ENCODE measurements around the gene PSEN1.

The PSEN1 gene

GRCh38 chr14:73217411-73217810 is 81.1 kb downstream of the PSEN1 start:
- DNase-seq (ENCODE audit: low read depth in 3 of 3), result no peak

- no peak for DNase-seq (ENCODE audit: low read depth in 3 of 3)
Observed at GRCh38 chr14:73220061-73220460, 83.8 kb downstream of the PSEN1 start.

GRCh38 chr14:73220634-73221033 is 84.3 kb downstream of the PSEN1 start:
- no peak for DNase-seq (ENCODE audit: low read depth in 3 of 3)

- no peak for DNase-seq (ENCODE audit: low read depth in 3 of 3)
Observed at GRCh38 chr14:73221945-73222344, 85.6 kb downstream of the PSEN1 start.

DNA sequence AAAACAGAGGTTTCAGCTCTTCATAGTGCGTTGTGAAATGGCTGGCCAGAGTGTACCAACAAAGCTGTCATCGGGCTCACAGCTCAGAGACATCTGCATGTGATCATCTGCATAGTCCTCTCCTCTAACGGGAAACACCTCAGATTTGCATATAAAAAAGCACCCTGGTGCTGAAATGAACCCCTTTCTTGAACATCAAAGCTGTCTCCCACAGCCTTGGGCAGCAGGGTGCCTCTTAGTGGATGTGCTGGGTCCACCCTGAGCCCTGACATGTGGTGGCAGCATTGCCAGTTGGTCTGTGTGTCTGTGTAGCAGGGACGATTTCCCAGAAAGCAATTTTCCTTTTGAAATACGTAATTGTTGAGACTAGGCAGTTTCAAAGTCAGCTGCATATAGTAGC is 86.7 kb downstream of the PSEN1 start:
- no peak for DNase-seq (ENCODE audit: low read depth in 3 of 3)

DNA sequence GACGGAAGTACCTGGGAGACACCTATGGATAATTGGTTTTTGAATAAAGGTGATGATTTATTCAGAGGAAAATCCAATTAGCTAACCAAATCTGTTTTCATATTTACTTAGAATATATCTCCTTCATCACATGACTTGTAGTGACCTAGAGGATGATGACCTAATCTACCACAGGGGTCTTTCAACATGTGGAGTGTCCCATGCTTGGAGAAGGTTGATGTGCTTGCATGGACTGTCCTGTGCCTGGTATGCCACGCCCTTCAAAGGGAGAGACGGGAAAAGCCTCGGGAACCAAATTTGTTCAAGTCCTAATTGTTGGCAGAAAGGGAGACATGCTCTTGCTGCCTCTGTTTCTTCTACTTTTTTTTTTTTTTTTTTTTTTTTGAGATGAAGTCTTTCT is 89.2 kb downstream of the PSEN1 start:
- DNase-seq (ENCODE audit: low read depth in 3 of 3), result no peak

DNA sequence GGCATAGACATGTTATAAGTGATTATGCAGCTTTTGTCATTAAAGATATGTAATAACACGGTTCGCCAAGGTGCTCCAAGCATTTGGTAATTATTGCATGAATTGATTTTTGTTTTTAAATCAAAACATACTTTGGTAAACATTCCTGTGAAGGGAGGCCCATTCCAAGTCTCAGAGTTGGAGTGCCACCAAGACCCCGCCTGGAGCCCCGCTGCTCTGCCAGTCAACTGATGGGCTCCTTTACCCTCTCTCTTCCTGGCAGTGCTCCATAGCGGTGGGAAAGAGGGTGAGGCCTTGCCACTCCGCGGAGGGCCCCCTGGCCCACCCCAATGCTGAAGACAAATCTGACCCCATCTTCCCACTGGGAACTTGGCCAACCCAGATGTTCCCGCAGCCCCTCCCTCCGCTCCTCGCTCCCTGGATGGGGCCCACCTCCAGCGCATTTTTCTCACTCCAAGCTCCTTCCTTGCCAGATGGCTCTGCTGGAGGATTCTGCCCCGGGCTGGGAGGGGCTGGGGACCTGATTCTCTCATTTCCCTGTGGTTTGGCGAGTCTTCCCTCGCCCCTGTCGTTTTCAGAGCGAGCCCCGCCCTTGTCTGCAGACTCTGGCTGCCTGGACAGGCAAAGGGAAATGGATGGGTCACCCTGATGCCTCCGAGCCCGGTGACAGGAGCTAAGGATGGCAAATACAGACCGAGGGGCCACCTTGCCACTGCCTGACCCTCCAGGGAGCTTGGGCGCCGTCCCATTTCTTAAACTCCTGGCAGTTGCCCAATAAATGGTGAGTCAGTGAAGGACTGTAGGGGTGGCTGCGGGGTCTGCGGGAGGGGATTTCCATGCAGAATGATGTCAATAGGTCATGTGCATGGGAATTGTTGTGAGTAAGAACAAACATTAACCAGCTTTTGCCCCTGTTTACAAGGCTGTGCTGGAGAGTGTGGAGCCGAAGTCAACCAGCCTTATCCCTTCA is 91.8 kb downstream of the PSEN1 start:
- no peak for DNase-seq (ENCODE audit: low read depth in 3 of 3)

GRCh38 chr14:73230051-73230450 is 93.7 kb downstream of the PSEN1 start:
- no peak for DNase-seq (ENCODE audit: low read depth in 3 of 3)

DNA sequence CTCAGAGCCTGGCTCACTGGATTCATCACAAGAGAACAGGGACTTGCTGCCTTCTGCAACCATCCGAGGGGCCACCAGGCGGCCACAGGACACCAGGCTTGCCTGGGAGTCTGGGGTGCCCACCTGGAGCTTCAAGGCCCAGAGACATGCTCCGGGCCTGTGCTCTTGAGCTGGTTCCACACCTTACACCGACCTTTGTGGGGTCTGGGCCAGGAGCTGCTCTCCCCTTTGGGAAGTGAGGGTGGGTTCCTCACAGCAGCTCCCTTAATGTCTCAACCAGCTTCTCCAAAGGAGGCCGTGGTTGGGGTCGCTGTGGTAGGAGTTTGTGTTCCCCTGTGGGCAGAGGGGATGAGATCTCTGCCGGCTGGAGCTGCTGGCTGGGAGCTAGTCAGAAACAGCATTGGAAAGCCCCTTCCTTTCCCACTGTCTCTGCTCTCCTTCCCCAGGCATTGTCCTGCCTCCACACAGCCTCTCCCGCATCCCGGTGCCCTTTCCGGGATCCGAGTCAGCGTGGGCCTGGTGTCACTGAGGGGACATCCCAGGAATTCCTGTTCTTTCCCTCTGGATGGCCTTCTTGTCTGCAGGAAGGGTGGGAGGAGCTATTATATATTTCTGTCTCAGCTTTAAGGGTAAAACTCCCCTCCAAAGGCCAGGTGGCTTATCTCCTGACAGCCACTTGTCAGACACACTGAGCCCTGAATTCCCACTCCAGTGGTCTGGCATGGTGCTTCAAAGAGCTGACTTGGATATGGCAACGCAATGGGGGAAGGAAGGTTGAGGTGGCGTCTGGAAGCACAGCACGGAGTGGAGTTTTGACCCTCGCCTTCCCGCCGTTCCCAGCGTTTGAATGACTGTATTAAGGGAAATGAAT is 95.9 kb downstream of the PSEN1 start:
- DNase-seq (ENCODE audit: low read depth in 3 of 3), result no peak

- no peak for DNase-seq (ENCODE audit: low read depth in 3 of 3)
Observed at GRCh38 chr14:73232984-73233383, 96.7 kb downstream of the PSEN1 start.

- no peak for DNase-seq (ENCODE audit: low read depth in 3 of 3)
Observed at GRCh38 chr14:73233564-73233963, 97.3 kb downstream of the PSEN1 start.

DNA sequence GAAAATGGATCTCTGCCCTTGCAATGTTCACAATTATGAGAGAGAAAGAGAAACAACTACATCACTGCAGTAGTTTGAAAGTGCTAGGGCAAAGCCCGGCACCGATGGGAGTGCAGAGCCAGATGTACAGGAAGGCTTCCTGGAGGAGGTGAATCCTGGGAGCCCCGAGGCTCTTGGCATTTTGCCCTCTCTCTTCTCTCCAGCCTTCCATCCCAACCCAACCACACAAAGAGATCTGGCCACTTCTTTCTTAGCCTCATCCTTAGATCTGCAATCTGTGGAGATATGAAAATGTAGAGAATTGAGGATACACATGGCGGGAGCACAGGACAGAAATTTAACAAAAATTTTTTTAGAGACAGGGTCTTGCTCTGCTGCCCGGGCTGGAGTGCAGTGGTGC is 97.7 kb downstream of the PSEN1 start:
- DNase-seq (ENCODE audit: low read depth in 3 of 3), result no peak

GRCh38 chr14:73234586-73235394 is 98.5 kb downstream of the PSEN1 start:
- no peak for DNase-seq (ENCODE audit: low read depth in 3 of 3)

GRCh38 chr14:73235531-73236155 is 99.3 kb downstream of the PSEN1 start:
- DNase-seq (ENCODE audit: low read depth in 3 of 3), result no peak

DNA sequence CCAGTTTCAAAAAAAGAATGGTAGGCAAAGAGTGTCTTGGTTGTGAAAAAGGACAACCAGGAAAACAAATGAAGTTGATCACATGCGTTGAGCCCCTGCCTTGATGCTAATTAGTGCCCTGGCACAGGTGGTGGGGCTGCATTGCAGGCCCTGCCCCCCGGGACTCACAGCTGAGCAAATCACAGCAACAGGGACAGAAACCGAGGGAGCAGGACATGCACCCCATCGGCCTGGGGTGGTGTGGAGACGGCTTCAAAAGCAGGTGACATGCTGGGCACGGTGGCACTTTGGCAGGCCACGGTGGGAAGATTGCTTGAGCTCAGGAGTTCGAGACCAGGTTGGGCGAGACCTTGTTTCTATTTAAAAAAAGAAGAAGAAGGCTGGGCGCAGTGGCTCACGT is 99.8 kb downstream of the PSEN1 start:
- no peak for DNase-seq (ENCODE audit: low read depth in 3 of 3)

DNA sequence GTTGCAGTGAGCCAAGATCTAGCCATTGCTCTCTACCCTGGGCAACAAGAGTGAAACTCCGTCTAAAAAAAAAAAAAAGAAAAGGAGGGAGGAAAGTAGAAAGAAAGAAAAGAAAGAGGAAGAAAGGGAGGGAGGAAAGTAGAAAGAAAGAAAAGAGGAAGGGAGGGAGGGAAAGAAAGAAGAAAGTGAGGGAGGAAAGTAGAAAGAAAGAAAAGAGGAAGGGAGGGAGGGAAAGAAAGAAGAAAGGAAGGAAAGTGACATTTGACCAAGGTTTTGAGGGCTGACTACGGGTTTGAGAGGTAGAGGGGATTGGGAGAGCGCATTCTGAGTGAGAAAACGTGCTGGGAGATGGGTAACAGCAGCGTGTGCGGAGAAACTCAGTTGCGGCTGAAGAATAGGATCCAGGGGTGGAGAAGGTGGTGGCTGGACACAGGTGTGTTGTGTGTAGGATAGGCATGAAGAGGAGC is 100.5 kb downstream of the PSEN1 start:
- no peak for DNase-seq (ENCODE audit: low read depth in 3 of 3)

- no peak for DNase-seq (ENCODE audit: low read depth in 3 of 3)
Observed at GRCh38 chr14:73237219-73237785, 101.0 kb downstream of the PSEN1 start, which contains the start of gene PAPLN. PAPLN (plus strand) TSS chr14:73237506; CDS start chr14:73239779, 2,273 bp downstream.

GRCh38 chr14:73237786-73238423 is 101.6 kb downstream of the PSEN1 start:
- DNase-seq (ENCODE audit: low read depth in 3 of 3), result no peak

GRCh38 chr14:73238424-73238852 is 102.1 kb downstream of the PSEN1 start:
- DNase-seq (ENCODE audit: low read depth in 3 of 3), result no peak

DNA sequence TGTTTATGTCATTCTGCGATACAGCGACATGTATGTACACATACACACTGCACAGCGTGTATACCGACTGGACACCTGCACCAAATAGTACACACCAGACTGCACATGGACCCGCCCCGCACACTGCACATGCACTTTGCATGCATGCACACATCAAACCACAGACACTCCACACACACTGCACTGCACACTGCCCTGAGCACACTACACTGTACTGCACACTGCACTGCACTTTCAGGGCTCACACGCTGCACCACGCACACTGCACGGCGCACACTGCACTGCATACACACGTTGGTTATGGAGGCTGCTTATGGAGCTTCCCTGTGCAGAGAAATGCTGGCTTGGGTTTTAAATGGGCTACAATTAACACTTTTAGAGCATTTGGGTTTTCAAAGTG is 102.6 kb downstream of the PSEN1 start:
- DNase-seq (ENCODE audit: low read depth in 3 of 3), result no peak

All from stimulated activated CD4-positive, alpha-beta T cell treated with anti-CD3 and anti-CD28 coated beads, TNF-alpha, amount 100 ng/mL, for 4 hours (primary cell).